Endothelial cell of umbilical vein (primary cell): Measurements from ENCODE around the gene DDX49.

Experiments used
- EZH2 ChIP-seq: IDR thresholded peaks from 2 replicates; pipeline ENCODE4 v1.6.1; 2012; ENCODE audit warnings: borderline replicate concordance, low read depth, mild to moderate bottlenecking, moderate library complexity, low read length, inconsistent platforms; ENCODE audit not compliant: severe bottlenecking
- FOS ChIP-seq: IDR thresholded peaks from 2 replicates; pipeline ENCODE4 v1.6.1; 2011; ENCODE audit warnings: mild to moderate bottlenecking, low read length, moderate library complexity, borderline replicate concordance; ENCODE audit not compliant: insufficient read depth
- JUN ChIP-seq: IDR thresholded peaks from 2 replicates; pipeline ENCODE4 v1.6.1; 2011; ENCODE audit warnings: borderline replicate concordance, low read depth; ENCODE audit not compliant: insufficient read length, insufficient read depth
- POLR2A ChIP-seq: IDR thresholded peaks from 2 replicates; pipeline ENCODE4 v1.6.1; 2012; ENCODE audit warnings: low read depth, mild to moderate bottlenecking, control low read depth, low read length
- POLR2AphosphoS5 ChIP-seq: IDR thresholded peaks from 2 replicates; pipeline ENCODE4 v1.6.1; 2012; ENCODE audit warnings: low read depth, mild to moderate bottlenecking, control low read depth, low read length, moderate library complexity; ENCODE audit not compliant: insufficient read depth
- TF ChIP-seq, protein P1 (sequence below): IDR thresholded peaks from 2 replicates; pipeline ENCODE4 v1.6.1; 2011; ENCODE audit not compliant: insufficient read depth, insufficient read length
- TF ChIP-seq, protein P2 (sequence below), 2 donors: IDR thresholded peaks; 1 replicate in 1 of 2; 2 replicates in 1 of 2; pipeline ENCODE4 v1.5.1; 2011; ENCODE audit warnings: low read length in 2 of 2, mild to moderate bottlenecking in 2 of 2, moderate library complexity in 2 of 2, control low read depth in 1 of 2, inconsistent platforms in 1 of 2, low read depth in 1 of 2; ENCODE audit not compliant: insufficient read depth in 1 of 2; ENCODE audit errors: extremely low read depth in 1 of 2

DNA sequence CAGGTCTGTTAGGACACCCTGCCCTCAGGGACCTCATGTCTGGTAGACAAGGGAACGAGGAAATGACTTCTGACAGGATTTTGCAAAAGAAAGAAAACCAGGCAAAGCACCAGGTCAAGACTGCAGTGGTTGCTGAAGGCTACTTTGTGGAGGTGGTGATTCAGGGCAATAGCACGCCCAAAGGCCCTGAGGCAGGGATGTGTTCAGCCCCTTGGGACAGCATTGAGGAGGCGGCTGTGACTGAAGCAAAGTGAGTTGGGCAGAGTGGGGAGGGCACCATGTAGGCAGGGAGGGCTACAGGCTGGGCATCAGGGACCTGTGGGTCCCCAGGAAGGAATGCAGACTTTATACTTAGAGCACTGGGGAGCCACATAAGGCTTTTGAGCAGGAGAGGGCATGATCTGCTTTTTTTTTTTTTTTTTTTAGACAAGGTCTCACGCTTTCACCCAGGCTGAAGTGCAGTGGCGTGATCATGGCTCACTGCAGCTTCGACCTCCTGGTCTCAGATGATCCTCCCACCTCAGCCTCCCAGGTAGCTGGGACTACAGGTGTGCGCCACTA, 32.3 kb downstream of the DDX49 start:
- TF ChIP-seq EZH2 (no peak), POLR2A (no peak), POLR2AphosphoS5 (no peak), JUN (no peak), FOS (no peak)
- TF ChIP-seq, protein P1, sequence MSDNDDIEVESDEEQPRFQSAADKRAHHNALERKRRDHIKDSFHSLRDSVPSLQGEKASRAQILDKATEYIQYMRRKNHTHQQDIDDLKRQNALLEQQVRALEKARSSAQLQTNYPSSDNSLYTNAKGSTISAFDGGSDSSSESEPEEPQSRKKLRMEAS = no peak
- TF ChIP-seq, protein P2, sequence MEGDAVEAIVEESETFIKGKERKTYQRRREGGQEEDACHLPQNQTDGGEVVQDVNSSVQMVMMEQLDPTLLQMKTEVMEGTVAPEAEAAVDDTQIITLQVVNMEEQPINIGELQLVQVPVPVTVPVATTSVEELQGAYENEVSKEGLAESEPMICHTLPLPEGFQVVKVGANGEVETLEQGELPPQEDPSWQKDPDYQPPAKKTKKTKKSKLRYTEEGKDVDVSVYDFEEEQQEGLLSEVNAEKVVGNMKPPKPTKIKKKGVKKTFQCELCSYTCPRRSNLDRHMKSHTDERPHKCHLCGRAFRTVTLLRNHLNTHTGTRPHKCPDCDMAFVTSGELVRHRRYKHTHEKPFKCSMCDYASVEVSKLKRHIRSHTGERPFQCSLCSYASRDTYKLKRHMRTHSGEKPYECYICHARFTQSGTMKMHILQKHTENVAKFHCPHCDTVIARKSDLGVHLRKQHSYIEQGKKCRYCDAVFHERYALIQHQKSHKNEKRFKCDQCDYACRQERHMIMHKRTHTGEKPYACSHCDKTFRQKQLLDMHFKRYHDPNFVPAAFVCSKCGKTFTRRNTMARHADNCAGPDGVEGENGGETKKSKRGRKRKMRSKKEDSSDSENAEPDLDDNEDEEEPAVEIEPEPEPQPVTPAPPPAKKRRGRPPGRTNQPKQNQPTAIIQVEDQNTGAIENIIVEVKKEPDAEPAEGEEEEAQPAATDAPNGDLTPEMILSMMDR (IDR thresholded peaks at IDR 0.05; ENCODE audit: extremely low read depth in 1 of 2, insufficient read depth in 1 of 2, low read depth in 1 of 2, low read length in 2 of 2) = no peak
